Mammary epithelial cell (primary cell): ENCODE results near the gene CDK5RAP1.

Experiments
- EZH2 ChIP-seq: IDR thresholded peaks from 2 replicates; pipeline ENCODE4 v1.6.1; 2012; ENCODE audit warnings: low read length, inconsistent platforms, borderline replicate concordance
- TF ChIP-seq, protein P1 (sequence below), 2 donors: IDR thresholded peaks in 1 of 2; conservative IDR thresholded peaks in 1 of 2; 2 replicates each; pipeline ENCODE4 v1.5.1; 2011 to 2012; ENCODE audit warnings: inconsistent platforms in 2 of 2, low read length in 2 of 2, mild to moderate bottlenecking in 2 of 2, control low read depth in 1 of 2, low read depth in 1 of 2; ENCODE audit not compliant: insufficient read depth in 1 of 2; ENCODE audit errors: extremely low read depth in 1 of 2

- TF ChIP-seq, protein P1, sequence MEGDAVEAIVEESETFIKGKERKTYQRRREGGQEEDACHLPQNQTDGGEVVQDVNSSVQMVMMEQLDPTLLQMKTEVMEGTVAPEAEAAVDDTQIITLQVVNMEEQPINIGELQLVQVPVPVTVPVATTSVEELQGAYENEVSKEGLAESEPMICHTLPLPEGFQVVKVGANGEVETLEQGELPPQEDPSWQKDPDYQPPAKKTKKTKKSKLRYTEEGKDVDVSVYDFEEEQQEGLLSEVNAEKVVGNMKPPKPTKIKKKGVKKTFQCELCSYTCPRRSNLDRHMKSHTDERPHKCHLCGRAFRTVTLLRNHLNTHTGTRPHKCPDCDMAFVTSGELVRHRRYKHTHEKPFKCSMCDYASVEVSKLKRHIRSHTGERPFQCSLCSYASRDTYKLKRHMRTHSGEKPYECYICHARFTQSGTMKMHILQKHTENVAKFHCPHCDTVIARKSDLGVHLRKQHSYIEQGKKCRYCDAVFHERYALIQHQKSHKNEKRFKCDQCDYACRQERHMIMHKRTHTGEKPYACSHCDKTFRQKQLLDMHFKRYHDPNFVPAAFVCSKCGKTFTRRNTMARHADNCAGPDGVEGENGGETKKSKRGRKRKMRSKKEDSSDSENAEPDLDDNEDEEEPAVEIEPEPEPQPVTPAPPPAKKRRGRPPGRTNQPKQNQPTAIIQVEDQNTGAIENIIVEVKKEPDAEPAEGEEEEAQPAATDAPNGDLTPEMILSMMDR (conservative IDR thresholded peaks at IDR 0.05 in 1 of 2, IDR thresholded peaks at IDR 0.05 in 1 of 2; ENCODE audit: extremely low read depth in 1 of 2, insufficient read depth in 1 of 2, low read depth in 1 of 2, low read length in 2 of 2) = no peak
- no peak for TF ChIP-seq EZH2
Measured at GRCh38 chr20:33443006-33443511, 41.7 kb upstream of the CDK5RAP1 start.
